Astrocyte (in vitro differentiated cells and primary cell): ENCODE measurements around the gene HTRA1.

Experiments
- CTCF ChIP-seq: IDR thresholded peaks from 2 replicates; pipeline ENCODE4 v1.5.1; 2011; ENCODE audit warnings: low read depth, mild to moderate bottlenecking, inconsistent platforms, low read length, moderate library complexity; ENCODE audit not compliant: insufficient read depth
- EZH2 ChIP-seq: IDR thresholded peaks from 2 replicates; pipeline ENCODE4 v1.6.1; 2012; ENCODE audit warnings: mild to moderate bottlenecking, low read length, inconsistent platforms; ENCODE audit not compliant: insufficient read depth

GRCh38 chr10:122417667-122418066, 43.7 kb upstream of the HTRA1 start:
- TF ChIP-seq EZH2 (no peak), CTCF (no peak)
